MM.1S (cell line): ENCODE measurements around the gene MS4A8.

Experiments
- DNase-seq: peaks from one replicate; pipeline ENCODE4 v3.0.0-alpha.2; 2015
- H2AFZ ChIP-seq: fragments of 300-600 bp; sonication (generic); 2 replicates; pipeline ENCODE4 v1.6.0; 2016; ENCODE audit warnings: antibody characterized with exemption, low read length
- H3F3A ChIP-seq: fragments of 300-600 bp; sonication (generic); 2 replicates; pipeline ENCODE4 v1.6.1; 2016; ENCODE audit warnings: mild to moderate bottlenecking, antibody characterized with exemption, low read length, moderate library complexity, mixed read lengths; ENCODE audit not compliant: insufficient read depth
- H3K27ac ChIP-seq: fragments of 300-600 bp; sonication (generic); 2 replicates; pipeline ENCODE4 v1.5.1; 2016; ENCODE audit warnings: mild to moderate bottlenecking, low read length
- H3K27me3 ChIP-seq: fragments of 300-600 bp; sonication (generic); replicated peaks from 2 replicates; pipeline ENCODE4 v1.6.0; 2016; ENCODE audit warnings: low read length; ENCODE audit not compliant: insufficient read depth
- H3K36me3 ChIP-seq: fragments of 300-600 bp; sonication (generic); replicated peaks from 2 replicates; pipeline ENCODE4 v1.6.1; 2016; ENCODE audit warnings: mild to moderate bottlenecking, low read length, mixed read lengths; ENCODE audit not compliant: insufficient read depth
- H3K4me1 ChIP-seq: fragments of 300-600 bp; sonication (generic); 2 replicates; pipeline ENCODE4 v1.6.1; 2016; ENCODE audit warnings: low read length, mixed read lengths
- H3K4me2 ChIP-seq: fragments of 300-600 bp; sonication (generic); 2 replicates; pipeline ENCODE4 v1.6.0; 2016; ENCODE audit warnings: low read depth, low read length
- H3K4me3 ChIP-seq: fragments of 300-600 bp; sonication (generic); 2 replicates; pipeline ENCODE4 v1.5.1; 2016; ENCODE audit warnings: low read length, mixed read lengths
- H3K79me2 ChIP-seq: fragments of 300-600 bp; sonication (generic); 2 replicates; pipeline ENCODE4 v1.6.1; 2016; ENCODE audit warnings: mixed run types, low read length, mixed read lengths
- H3K9ac ChIP-seq: fragments of 300-600 bp; sonication (generic); 2 replicates; pipeline ENCODE4 v1.6.1; 2016; ENCODE audit warnings: low read length, mixed read lengths
- H3K9me2 ChIP-seq: fragments of 300-600 bp; sonication (generic); replicated peaks from 2 replicates; pipeline ENCODE4 v1.6.1; 2016; ENCODE audit warnings: mild to moderate bottlenecking, low read length, mixed read lengths; ENCODE audit not compliant: insufficient read depth
- H3K9me3 ChIP-seq: fragments of 300-600 bp; sonication (generic); replicated peaks from 2 replicates; pipeline ENCODE4 v1.6.1; 2016; ENCODE audit warnings: mild to moderate bottlenecking, low read length, mixed read lengths; ENCODE audit not compliant: insufficient read depth
- H4K20me1 ChIP-seq: fragments of 300-600 bp; sonication (generic); 2 replicates; pipeline ENCODE4 v1.6.1; 2016; ENCODE audit warnings: mild to moderate bottlenecking, low read length, moderate library complexity, mixed read lengths; ENCODE audit not compliant: insufficient read depth
- EZH2 ChIP-seq: fragments of 300-600 bp; sonication (generic); optimal IDR thresholded peaks from 2 replicates; pipeline ENCODE3; 2017; ENCODE audit warnings: low read depth, mild to moderate bottlenecking, antibody characterized with exemption, low read length, mixed read lengths
- EZH2phosphoT487 ChIP-seq: fragments of 300-600 bp; sonication (generic); IDR thresholded peaks from 2 replicates; pipeline ENCODE4 v1.6.1; 2018; ENCODE audit warnings: antibody characterized with exemption, low read length
- TF ChIP-seq, protein P1 (sequence below): fragments of 300-600 bp; sonication (generic); IDR thresholded peaks from 2 replicates; pipeline ENCODE4 v1.5.1; 2016; ENCODE audit warnings: antibody characterized with exemption, low read length, mixed read lengths

Gene MS4A8

DNA sequence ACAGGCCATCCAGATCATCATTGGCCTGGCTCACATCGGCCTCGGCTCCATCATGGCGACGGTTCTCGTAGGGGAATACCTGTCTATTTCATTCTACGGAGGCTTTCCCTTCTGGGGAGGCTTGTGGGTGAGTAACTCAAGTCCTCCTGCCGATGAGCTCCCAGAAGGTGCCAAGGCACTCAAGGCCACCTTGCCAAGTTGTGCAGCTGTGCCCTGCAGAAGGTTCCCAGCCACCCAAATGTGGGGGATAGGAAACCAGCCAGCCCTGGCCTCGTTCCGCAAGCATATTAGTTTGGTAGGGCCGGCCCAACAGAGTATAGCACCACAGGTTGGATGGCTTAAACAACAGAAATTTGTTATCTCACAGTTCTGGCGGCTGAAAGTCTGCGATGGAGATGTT, 4.0 kb downstream of the MS4A8 start:
- no peak for DNase-seq

DNA sequence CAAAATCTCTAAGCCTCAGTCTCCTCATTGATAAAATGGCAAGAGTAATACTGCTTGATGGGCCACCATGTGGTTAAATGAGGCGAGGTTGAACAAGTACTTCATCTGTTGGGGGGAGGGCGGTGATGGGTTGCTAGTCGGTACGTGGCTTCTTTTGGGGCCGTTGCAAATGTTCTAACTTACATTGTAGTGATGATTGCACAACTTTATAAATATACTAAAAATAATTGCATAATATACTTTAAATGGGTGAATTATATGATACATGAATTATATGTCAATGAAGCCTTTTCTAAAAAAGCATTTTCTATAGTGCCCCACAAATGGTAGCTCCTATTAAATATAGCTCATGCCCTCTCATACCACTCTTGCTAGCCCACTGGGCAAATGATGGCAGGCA, 6.5 kb downstream of the MS4A8 start:
- TF ChIP-seq, protein P1, sequence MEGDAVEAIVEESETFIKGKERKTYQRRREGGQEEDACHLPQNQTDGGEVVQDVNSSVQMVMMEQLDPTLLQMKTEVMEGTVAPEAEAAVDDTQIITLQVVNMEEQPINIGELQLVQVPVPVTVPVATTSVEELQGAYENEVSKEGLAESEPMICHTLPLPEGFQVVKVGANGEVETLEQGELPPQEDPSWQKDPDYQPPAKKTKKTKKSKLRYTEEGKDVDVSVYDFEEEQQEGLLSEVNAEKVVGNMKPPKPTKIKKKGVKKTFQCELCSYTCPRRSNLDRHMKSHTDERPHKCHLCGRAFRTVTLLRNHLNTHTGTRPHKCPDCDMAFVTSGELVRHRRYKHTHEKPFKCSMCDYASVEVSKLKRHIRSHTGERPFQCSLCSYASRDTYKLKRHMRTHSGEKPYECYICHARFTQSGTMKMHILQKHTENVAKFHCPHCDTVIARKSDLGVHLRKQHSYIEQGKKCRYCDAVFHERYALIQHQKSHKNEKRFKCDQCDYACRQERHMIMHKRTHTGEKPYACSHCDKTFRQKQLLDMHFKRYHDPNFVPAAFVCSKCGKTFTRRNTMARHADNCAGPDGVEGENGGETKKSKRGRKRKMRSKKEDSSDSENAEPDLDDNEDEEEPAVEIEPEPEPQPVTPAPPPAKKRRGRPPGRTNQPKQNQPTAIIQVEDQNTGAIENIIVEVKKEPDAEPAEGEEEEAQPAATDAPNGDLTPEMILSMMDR, result no peak
- TF ChIP-seq EZH2, result no peak
- TF ChIP-seq EZH2phosphoT487, result no peak

More for the DNA sequence above, 4.0 kb downstream of the MS4A8 start:
- Histone ChIP-seq H3K9me3 (no peaks in the 10 kb centered on the region), H3K4me1 (no peaks in the 10 kb centered on the region), H2AFZ (no peak overlapping the region), H3K79me2 (no peaks in the 10 kb centered on the region), H3F3A (no peaks in the 10 kb centered on the region), H3K4me3 (no peak overlapping the region), H3K9me2 (no peaks in the 10 kb centered on the region), H3K36me3 (no peaks in the 10 kb centered on the region), H3K27me3 (no peaks in the 10 kb centered on the region), H4K20me1 (no peaks in the 10 kb centered on the region), H3K27ac (no peak overlapping the region), H3K4me2 (no peak overlapping the region), H3K9ac (no peak overlapping the region)
- no peak for TF ChIP-seq EZH2
- no peak for TF ChIP-seq EZH2phosphoT487
- TF ChIP-seq, protein P1, result no peak

DNA sequence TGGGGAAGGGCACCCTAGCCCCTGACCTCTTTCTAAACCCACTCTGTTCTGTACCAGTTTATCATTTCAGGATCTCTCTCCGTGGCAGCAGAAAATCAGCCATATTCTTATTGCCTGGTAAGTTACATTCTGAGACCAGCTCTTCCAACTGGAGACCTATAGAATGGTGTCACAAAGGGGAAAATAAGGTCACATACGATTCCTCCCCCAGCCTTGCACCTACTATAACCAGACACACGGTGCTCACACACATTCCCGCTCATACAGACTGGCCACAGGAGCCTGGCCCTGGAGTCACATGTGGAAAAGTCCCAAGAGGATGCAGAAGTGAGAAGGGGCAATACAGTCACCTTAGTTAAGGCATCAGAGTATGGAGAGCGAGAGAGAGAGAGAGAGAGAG, 7.5 kb downstream of the MS4A8 start:
- Histone ChIP-seq H3K9ac (no peak overlapping the region), H3K4me1 (no peaks in the 10 kb centered on the region), H3K79me2 (no peaks in the 10 kb centered on the region), H3K27me3 (no peaks in the 10 kb centered on the region), H3K27ac (no peak overlapping the region), H3K36me3 (no peaks in the 10 kb centered on the region), H3K4me3 (no peak overlapping the region), H2AFZ (no peak overlapping the region), H3K4me2 (no peak overlapping the region), H3K9me3 (no peaks in the 10 kb centered on the region), H3K9me2 (no peaks in the 10 kb centered on the region), H3F3A (no peaks in the 10 kb centered on the region), H4K20me1 (no peaks in the 10 kb centered on the region)
- no peak for DNase-seq
- TF ChIP-seq EZH2phosphoT487 (no peak), EZH2 (no peak)
- TF ChIP-seq, protein P1, result no peak

More for the DNA sequence above, 6.5 kb downstream of the MS4A8 start:
- Histone ChIP-seq H3K4me1 (no peaks in the 10 kb centered on the region), H4K20me1 (no peaks in the 10 kb centered on the region), H3K9me2 (no peaks in the 10 kb centered on the region), H2AFZ (no peak overlapping the region), H3K27ac (no peak overlapping the region), H3K9ac (no peak overlapping the region), H3K27me3 (no peaks in the 10 kb centered on the region), H3K4me2 (no peak overlapping the region), H3K9me3 (no peaks in the 10 kb centered on the region), H3F3A (no peaks in the 10 kb centered on the region), H3K79me2 (no peaks in the 10 kb centered on the region), H3K4me3 (no peak overlapping the region), H3K36me3 (no peaks in the 10 kb centered on the region)
- DNase-seq, result no peak

DNA sequence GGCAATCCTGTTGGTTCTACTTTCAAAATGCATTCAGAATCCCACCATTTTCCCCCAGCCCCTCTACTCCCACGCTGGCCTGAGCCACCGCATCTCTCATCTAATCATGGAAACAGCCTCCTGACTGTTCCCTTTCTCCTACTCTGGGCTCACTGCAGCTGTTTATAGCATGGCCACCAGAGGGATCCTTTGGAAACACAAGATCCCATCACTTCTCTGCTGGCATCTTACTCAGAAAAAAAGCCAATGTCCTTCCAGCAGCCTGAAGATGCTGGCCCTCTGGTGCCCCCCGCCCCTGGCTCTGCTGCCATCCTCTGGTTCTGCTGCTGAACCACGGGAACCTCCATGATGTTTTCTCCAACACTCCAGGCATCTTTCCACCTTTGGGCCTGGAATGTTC, 11.1 kb downstream of the MS4A8 start:
- H3K79me2 ChIP-seq, result no peaks in the 10 kb centered on the region
- no peaks in the 10 kb centered on the region for H3F3A ChIP-seq
- no peak overlapping the region for H3K4me2 ChIP-seq
- no peak for TF ChIP-seq EZH2
- TF ChIP-seq EZH2phosphoT487, result no peak
- TF ChIP-seq, protein P1, result no peak
- no peaks in the 10 kb centered on the region for H3K27me3 ChIP-seq
- H3K4me1 ChIP-seq, result no peaks in the 10 kb centered on the region
- no peaks in the 10 kb centered on the region for H3K36me3 ChIP-seq
- H3K27ac ChIP-seq, result no peak overlapping the region
- no peak overlapping the region for H3K4me3 ChIP-seq
- no peak for DNase-seq
- H2AFZ ChIP-seq, result no peak overlapping the region
- no peaks in the 10 kb centered on the region for H3K9me3 ChIP-seq
- no peaks in the 10 kb centered on the region for H3K9me2 ChIP-seq
- H3K9ac ChIP-seq, result no peak overlapping the region
- no peaks in the 10 kb centered on the region for H4K20me1 ChIP-seq
